ENCODE results near the gene CDC14A.

CDC14A gene

GRCh38 chr1:100494393-100495084, 142.2 kb downstream of the CDC14A start:
- DNase-seq (ENCODE audit: low read depth) = no peak

GRCh38 chr1:100496896-100497295, 144.6 kb downstream of the CDC14A start:
- DNase-seq (ENCODE audit: low read depth) = no peak

- no peak for DNase-seq (ENCODE audit: low read depth)
Observed at GRCh38 chr1:100497796-100498195, 145.5 kb downstream of the CDC14A start.

GRCh38 chr1:100499194-100499811, 147.0 kb downstream of the CDC14A start:
- DNase-seq (ENCODE audit: low read depth) = no peak

- no peak for DNase-seq (ENCODE audit: low read depth)
Observed at GRCh38 chr1:100502052-100502792, 149.9 kb downstream of the CDC14A start.

- DNase-seq (ENCODE audit: low read depth) = no peak
Observed at GRCh38 chr1:100506217-100506616, 153.9 kb downstream of the CDC14A start.

- no peak for DNase-seq (ENCODE audit: low read depth)
Observed at GRCh38 chr1:100510451-100510850, 158.1 kb downstream of the CDC14A start.

GRCh38 chr1:100511058-100511457, 158.8 kb downstream of the CDC14A start:
- DNase-seq (ENCODE audit: low read depth) = no peak

- DNase-seq (ENCODE audit: low read depth) = no peak
Observed at GRCh38 chr1:100511773-100512172, 159.5 kb downstream of the CDC14A start.

GRCh38 chr1:100512803-100513352, 160.6 kb downstream of the CDC14A start:
- no peak for DNase-seq (ENCODE audit: low read depth)

GRCh38 chr1:100516857-100517256, 164.6 kb downstream of the CDC14A start:
- no peak for DNase-seq (ENCODE audit: low read depth)

- DNase-seq (ENCODE audit: low read depth) = no peak
Observed at GRCh38 chr1:100517515-100517914, 165.2 kb downstream of the CDC14A start.

- no peak for DNase-seq (ENCODE audit: low read depth)
Observed at GRCh38 chr1:100518023-100518422, 165.7 kb downstream of the CDC14A start.

GRCh38 chr1:100523038-100523652, 170.8 kb downstream of the CDC14A start:
- no peak for DNase-seq (ENCODE audit: low read depth)

- DNase-seq (ENCODE audit: low read depth) = no peak
Observed at GRCh38 chr1:100524355-100524754, 172.0 kb downstream of the CDC14A start.

GRCh38 chr1:100526894-100527293, 174.6 kb downstream of the CDC14A start:
- no peak for DNase-seq (ENCODE audit: low read depth)

- no peak for DNase-seq (ENCODE audit: low read depth)
Observed at GRCh38 chr1:100528871-100529270, 176.6 kb downstream of the CDC14A start.

GRCh38 chr1:100530141-100530540, 177.8 kb downstream of the CDC14A start:
- no peak for DNase-seq (ENCODE audit: low read depth)

- no peak for DNase-seq (ENCODE audit: low read depth)
Observed at GRCh38 chr1:100530880-100531487, 178.7 kb downstream of the CDC14A start.

- no peak for DNase-seq (ENCODE audit: low read depth)
Observed at GRCh38 chr1:100532645-100533044, 180.3 kb downstream of the CDC14A start.

GRCh38 chr1:100535264-100535663, 183.0 kb downstream of the CDC14A start:
- no peak for DNase-seq (ENCODE audit: low read depth)

GRCh38 chr1:100536031-100536430, 183.7 kb downstream of the CDC14A start:
- no peak for DNase-seq (ENCODE audit: low read depth)
